Lower lobe of right lung (tissue), 2 donors: ENCODE results near the gene APOL4. TPM values are rescaled to one million over a fixed set of nuclear protein-coding genes. Genes with fewer than 3 reads are reported as not detected.
"Not testable (repeated sequence)": the region's sequence is repeated elsewhere in the genome, so short reads cannot be mapped to it uniquely, and the experiment has no call there.

Experiments
- ATAC-seq, 2 donors: fragments of 200-7000 bp; cut with Tn5 transposase; one replicate each; pipeline ENCODE4 v1.9.1; 2020 to 2022; ENCODE audit warnings: mild to moderate bottlenecking in 2 of 2, moderate library complexity in 2 of 2
- DNase-seq: peaks from one replicate; pipeline ENCODE4 v3.0.0-alpha.2; 2020
- H3K27ac ChIP-seq: fragments of 200-600 bp; one replicate; pipeline ENCODE4 v1.8.0; 2022
- H3K27me3 ChIP-seq: fragments of 200-600 bp; one replicate; pipeline ENCODE4 v1.8.0; 2022; ENCODE audit warnings: low read depth
- H3K36me3 ChIP-seq: fragments of 200-600 bp; one replicate; pipeline ENCODE4 v1.8.0; 2022; ENCODE audit warnings: mild to moderate bottlenecking
- H3K4me1 ChIP-seq: fragments of 200-600 bp; one replicate; pipeline ENCODE4 v1.8.0; 2022
- H3K4me3 ChIP-seq: fragments of 200-600 bp; one replicate; pipeline ENCODE4 v1.8.0; 2022; ENCODE audit warnings: mild to moderate bottlenecking
- H3K9me3 ChIP-seq: fragments of 200-600 bp; one replicate; pipeline ENCODE4 v1.8.0; 2022
- CTCF ChIP-seq: fragments of 200-600 bp; IDR thresholded peaks from one replicate; pipeline ENCODE4 v1.8.0; 2022; ENCODE audit warnings: antibody characterized with exemption, mild to moderate bottlenecking
- intact Hi-C: fragments of 100-400 bp; cut with DNase I; formaldehyde crosslinking; loops from one replicate; pipeline ENCODE4 v1.11.0; 2022
- total RNA-seq: library from RNA; stranded (reverse); fragmentation: NEBNext Ultra II Directional; extraction: Animal tissue kit (Norgen Biotek cat#: 25700); gene quantifications from one replicate; pipeline ENCODE4 v1.2.1, GENCODE V29; 2021
- donor health status: DM: no; HTN: yes; CAD: no; lungs with severe emphysema.

The APOL4 gene
- total RNA-seq, 1 donor from 2014 or later, result 29.0 TPM

- Histone ChIP-seq H3K27me3 (no peaks in the 10 kb centered on the region), H3K4me1 (peaks cover 58% of the 10 kb centered on the region), H3K4me3 (no peak overlapping the region), H3K9me3 (no peaks in the 10 kb centered on the region), H3K27ac (no peak overlapping the region), H3K36me3 (peaks cover 63% of the 10 kb centered on the region)
- ATAC-seq (no peak), DNase-seq (no peak)
- intact Hi-C loops, result no loop called here
- no peak for TF ChIP-seq CTCF
Measured at GRCh38 chr22:36234213-36234612, 32.6 kb upstream of the APOL4 start.

GRCh38 chr22:36233796-36234195 lies 32.2 kb upstream of the APOL4 start:
- no peak for DNase-seq

GRCh38 chr22:36232715-36233401 lies 31.2 kb upstream of the APOL4 start:
- Histone ChIP-seq H3K4me1 (peaks cover 50% of the 10 kb centered on the region), H3K36me3 (peaks cover 77% of the 10 kb centered on the region), H3K27ac (no peak overlapping the region)

More at GRCh38 chr22:36233796-36234195, 32.2 kb upstream of the APOL4 start:
- Histone ChIP-seq H3K27ac (no peak overlapping the region), H3K4me3 (no peak overlapping the region), H3K4me1 (peaks cover 58% of the 10 kb centered on the region), H3K27me3 (no peaks in the 10 kb centered on the region), H3K9me3 (no peaks in the 10 kb centered on the region), H3K36me3 (peaks cover 67% of the 10 kb centered on the region)
- ATAC-seq, result no peak
- TF ChIP-seq CTCF, result no peak
- intact Hi-C loops, result no loop called here

GRCh38 chr22:36231051-36231450 lies 29.4 kb upstream of the APOL4 start:
- DNase-seq, H3K9me3 ChIP-seq, H3K4me3 ChIP-seq, H3K27ac ChIP-seq, H3K27me3 ChIP-seq, ATAC-seq, intact Hi-C loops: not testable (repeated sequence)
- Histone ChIP-seq H3K36me3 (peaks cover 78% of the 10 kb centered on the region), H3K4me1 (peaks cover 32% of the 10 kb centered on the region)

More at GRCh38 chr22:36232715-36233401, 31.2 kb upstream of the APOL4 start:
- ATAC-seq (peak in 1 of 2 donors; percentile 15), DNase-seq (no peak)
- H3K27me3 ChIP-seq, result no peaks in the 10 kb centered on the region
- no peak for TF ChIP-seq CTCF
- intact Hi-C loops, result no loop called here
- H3K9me3 ChIP-seq, result no peaks in the 10 kb centered on the region
- no peak overlapping the region for H3K4me3 ChIP-seq

GRCh38 chr22:36229649-36230048 lies 28.0 kb upstream of the APOL4 start:
- ATAC-seq, DNase-seq, H3K4me3 ChIP-seq, H3K9me3 ChIP-seq, H3K27ac ChIP-seq, intact Hi-C loops, H3K27me3 ChIP-seq: not testable (repeated sequence)
- peaks cover 77% of the 10 kb centered on the region for H3K36me3 ChIP-seq
- H3K4me1 ChIP-seq, result peaks cover 20% of the 10 kb centered on the region

- ATAC-seq, result no peak
- intact Hi-C loops, result no loop called here
- H3K27ac ChIP-seq, result no peak overlapping the region
- no peaks in the 10 kb centered on the region for H3K9me3 ChIP-seq
- no peak for DNase-seq
- peaks cover 70% of the 10 kb centered on the region for H3K36me3 ChIP-seq
- H3K4me1 ChIP-seq, result peaks cover 13% of the 10 kb centered on the region
- no peak overlapping the region for H3K4me3 ChIP-seq
- no peak for TF ChIP-seq CTCF
- H3K27me3 ChIP-seq, result no peaks in the 10 kb centered on the region
Measured at GRCh38 chr22:36228944-36229343, 27.3 kb upstream of the APOL4 start.

- H3K27ac ChIP-seq, H3K4me1 ChIP-seq, H3K27me3 ChIP-seq, ATAC-seq, DNase-seq, H3K4me3 ChIP-seq, H3K9me3 ChIP-seq, intact Hi-C loops: not testable (repeated sequence)
- H3K36me3 ChIP-seq, result peaks cover 64% of the 10 kb centered on the region
Measured at GRCh38 chr22:36228369-36228768, 26.8 kb upstream of the APOL4 start.
